NCI-H748 treated with DMSO at 0.1 percent for 48 hours (cell line): ENCODE data around the gene CSAD.
"Not testable (repeated sequence)": the region's sequence is repeated elsewhere in the genome, so short reads cannot be mapped to it uniquely, and the experiment has no call there.

Experiments used
- DNase-seq: peaks from one replicate; lab custom pipeline; 2025; lab: John Stamatoyannopoulos, UW

CSAD gene

DNA sequence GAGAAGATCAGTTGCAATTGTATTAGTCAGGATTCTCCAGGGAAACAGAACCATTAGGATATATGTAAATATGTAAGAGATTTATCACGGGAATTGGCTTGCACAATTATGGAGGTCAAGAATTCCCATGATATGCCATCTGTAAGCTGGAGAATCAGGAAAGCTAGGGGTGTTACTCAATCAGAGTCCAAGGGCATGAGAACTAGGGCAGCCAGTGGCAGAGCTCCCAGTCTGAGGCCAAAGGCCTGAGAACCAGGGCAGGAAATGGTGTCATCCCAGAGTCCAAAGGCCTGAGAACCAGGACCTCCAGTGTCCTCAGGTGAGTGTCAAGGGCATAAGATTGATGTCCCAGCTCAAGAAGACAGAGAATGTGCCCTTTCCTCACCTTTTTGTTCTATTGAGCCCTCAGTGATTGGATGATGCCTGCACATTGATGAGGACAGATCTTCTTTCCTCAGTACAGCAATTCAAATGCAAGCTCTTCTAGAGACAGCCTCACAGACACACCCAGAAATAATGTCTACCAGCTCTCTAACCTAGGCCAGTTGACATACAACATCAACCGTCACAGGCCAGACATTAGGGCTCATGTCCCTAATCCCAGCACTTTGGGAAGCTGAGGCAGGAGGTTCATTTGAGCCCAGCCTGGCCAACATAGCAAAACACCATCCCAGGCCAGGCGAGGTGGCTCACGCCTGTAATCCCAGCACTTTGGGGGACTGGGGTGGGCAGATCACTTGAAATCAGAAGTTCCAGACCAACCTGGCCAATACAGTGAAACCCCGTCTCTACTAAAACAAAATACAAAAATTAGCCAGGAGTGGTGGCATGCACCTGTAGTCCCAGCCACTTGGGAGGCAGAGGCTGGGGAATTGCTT lies 35.1 kb downstream of the CSAD start:
- no peak for DNase-seq

GRCh38 chr12:53143355-53143754 lies 37.4 kb downstream of the CSAD start:
- DNase-seq = no peak

- DNase-seq = no peak
Measured at GRCh38 chr12:53133722-53134121, 47.0 kb downstream of the CSAD start.

DNA sequence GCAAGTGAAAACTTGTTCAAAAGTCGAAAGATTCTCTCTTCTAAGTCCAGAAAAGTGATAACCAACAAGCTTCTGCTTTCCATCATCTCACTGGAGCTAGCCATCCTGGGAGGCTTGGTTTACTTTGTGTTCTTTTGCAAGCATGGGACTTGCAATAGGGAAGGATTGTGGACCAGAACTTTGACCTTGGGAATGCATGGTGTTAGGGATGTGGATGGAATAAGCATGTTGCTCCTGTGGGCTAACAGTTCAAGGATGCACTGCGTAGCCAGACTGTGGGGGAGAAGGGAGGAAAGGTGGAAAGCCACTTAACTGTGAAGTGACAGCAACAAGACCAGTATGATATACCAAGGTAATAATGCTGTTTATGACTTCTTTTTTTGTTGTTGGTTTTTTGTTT lies 48.9 kb downstream of the CSAD start:
- no peak for DNase-seq

DNA sequence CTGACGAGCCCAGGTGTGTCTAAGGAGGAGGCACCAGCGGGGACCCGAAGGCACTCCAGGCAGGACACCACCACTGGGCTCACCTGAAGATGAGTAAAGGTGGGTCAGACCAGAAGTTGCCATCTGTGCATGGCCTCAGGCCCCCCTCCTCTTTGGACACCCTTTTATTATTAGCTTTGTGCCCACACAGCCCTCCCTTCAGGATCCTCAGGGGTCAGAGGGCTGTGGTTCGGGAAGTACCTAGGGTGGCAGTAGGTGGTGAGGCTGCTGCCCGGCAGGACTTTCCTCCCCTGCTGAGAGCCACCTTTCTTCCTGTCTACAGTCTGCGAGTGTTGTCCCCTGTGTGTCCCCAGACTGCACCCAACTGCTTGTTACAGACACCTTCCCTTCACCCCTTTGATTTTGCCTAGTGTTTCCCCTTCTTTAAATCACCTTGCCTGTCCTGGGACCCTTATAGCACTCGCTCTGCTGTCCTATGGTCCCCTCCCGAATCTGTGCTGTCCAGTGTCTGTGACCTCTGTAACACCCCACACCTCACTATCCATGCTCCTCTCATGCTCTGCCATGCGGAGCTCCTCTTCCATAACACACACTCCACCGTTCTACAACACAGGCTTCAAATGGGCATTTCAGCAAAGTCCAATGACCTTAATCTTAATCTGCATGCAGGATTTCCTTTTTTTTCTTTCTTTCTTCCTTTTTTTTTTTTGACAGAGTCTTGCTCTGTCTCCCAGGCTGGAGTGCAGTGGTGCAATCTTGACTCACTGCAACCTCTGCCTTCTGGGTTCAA lies 51.8 kb downstream of the CSAD start:
- no peak for DNase-seq

GRCh38 chr12:53127169-53127568 lies 53.6 kb downstream of the CSAD start:
- DNase-seq = no peak

GRCh38 chr12:53124352-53124723 lies 56.4 kb downstream of the CSAD start:
- no peak for DNase-seq

DNA sequence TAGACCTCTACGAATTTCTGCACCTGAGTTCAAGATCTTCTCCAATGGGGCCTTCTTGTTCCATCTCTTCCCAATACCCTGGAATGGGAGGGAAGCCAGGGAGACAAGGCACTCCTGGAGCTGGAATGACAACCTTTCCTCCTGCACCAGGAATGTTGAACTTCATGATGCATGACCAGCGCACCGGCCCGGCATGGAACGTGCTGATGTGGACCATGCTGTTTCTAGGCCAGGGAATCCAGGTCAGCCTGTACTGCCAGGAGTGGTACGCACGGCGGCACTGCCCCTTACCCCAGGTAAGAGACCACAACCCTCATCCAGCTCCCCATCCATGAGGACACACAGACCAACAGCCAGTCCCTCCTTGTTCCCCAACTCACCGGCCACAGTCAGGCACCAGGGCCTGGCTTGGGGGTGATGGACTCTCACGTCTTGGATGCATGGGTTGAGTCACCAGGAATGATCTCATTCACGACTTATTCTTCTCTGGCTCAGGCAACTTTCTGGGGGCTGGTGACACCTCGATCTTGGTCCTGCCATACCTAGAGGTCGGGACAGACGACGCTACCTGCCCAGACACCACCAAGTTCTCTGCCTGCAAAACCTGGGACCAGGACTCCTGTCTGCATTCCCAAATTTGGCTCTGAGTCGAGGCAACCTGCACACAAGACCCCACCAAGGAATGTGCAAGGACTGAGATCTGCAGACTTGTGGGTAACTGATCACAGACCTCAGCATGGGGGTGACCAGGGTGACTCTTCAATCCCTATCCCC lies 57.0 kb downstream of the CSAD start:
- no peak for DNase-seq

GRCh38 chr12:53122961-53123468 lies 57.7 kb downstream of the CSAD start:
- no peak for DNase-seq

DNA sequence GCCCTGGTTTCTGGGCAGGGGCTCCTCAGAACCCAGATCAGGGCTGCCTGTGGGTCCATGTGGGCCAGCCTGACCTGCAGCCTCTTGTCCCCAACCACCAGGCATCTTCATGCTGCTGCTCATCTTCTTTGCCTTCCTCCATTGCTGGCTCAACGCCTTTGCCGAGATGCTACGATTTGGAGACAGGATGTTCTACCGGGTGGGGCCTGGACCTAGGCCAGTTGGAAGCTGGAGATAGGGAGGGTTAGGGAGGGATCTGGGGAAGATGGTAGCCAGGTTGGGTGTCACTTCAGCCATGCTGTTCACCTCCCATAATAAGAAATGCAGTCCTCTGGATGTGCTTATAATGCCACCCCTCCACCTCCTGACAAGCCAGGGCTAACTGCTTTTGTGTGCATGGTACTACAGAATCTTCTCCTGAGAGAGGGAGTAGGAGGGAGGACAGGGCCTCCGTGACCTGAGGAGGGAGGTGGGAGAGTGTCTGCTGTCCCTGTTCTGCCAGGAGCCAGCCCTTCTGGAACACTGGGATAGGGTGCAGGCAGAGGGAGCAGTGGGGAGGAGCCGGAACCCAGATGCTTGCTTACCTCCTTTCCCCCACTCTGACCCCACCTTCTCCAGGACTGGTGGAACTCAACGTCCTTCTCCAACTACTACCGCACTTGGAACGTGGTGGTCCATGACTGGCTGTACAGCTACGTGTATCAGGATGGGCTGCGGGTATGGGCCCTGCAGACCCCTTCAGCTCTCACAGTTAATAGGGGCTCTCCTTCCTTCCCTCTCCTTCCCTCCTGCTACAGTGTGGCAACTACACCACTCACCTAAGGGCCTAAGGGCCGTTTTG lies 59.8 kb downstream of the CSAD start:
- DNase-seq = no peak

DNA sequence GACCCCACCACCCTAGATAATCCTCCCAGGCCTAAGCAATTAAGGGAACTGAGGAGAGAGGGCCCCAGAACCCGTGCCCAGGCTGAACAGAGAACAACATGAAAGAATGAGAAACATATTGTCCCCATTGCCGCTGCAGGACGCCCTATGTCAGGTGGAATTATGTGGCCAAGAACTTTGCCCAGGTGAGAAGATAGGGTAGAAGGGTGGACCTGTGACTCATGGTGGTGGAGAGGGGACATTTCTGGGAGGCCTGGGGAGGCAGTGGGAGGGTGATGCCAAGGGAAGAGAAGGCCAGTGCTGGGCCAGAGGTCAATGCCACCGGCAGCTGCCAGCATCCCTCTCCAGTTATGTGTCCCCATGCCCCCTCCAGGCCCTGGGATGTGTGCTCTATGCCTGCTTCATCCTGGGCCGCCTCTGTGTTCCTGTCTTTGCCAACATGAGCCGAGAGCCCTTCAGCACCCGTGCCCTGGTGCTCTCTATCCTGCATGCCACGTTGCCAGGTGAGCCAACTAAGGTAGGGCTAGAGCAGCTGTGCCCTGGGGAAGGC lies 61.9 kb downstream of the CSAD start:
- DNase-seq = no peak

GRCh38 chr12:53115891-53116648 lies 64.7 kb downstream of the CSAD start:
- DNase-seq = no peak

DNA sequence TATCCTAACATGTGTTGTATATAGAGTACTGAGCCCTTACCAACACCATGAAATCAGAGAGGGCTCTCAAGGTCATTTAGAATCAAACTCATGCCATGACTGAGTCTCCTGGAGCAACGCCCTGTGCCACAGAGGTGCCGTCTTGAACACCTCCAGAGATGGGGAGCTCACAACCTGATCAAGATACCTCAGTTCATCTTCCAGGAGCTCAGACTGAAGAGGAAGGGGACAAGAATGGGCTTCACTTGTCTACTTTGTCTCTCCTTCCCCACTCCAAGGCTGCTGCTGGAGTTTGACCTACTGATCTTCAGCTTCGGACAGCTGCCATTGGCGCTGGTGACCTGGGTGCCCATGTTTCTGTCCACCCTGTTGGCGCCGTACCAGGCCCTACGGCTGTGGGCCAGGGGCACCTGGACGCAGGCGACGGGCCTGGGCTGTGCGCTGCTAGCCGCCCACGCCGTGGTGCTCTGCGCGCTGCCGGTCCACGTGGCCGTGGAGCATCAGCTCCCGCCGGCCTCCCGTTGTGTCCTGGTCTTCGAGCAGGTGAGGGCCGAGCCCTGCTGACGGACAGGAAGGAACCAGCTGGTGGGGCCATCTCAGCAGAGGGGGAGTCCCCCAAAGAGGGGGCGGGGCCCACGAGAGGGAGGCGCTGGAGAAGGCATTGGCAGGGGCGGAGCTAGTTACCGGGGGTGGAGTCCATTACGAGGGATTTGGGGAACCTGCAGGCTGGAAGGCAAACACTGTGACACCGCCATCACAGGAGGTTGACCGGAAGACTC lies 65.4 kb downstream of the CSAD start:
- DNase-seq = no peak

GRCh38 chr12:53113951-53114350 lies 66.8 kb downstream of the CSAD start:
- DNase-seq = no peak

- DNase-seq = no peak
Measured at GRCh38 chr12:53113136-53113705, 67.5 kb downstream of the CSAD start.

GRCh38 chr12:53112431-53112830 lies 68.3 kb downstream of the CSAD start:
- not testable (repeated sequence) for DNase-seq
